Smooth muscle cell (in vitro differentiated cells): ENCODE results near the gene ZFC3H1. TPM values are rescaled to one million over a fixed set of nuclear protein-coding genes. Genes with fewer than 3 reads are reported as not detected.

Source experiments
- DNase-seq: peaks from one replicate; lab custom pipeline; 2025; ENCODE audit not compliant: unreplicated experiment; lab: John Stamatoyannopoulos, UW
- H2AFZ ChIP-seq: fragments of 200-600 bp; sonication (generic); 2 replicates; pipeline ENCODE4 v1.6.0; 2016; ENCODE audit warnings: antibody characterized with exemption, low read depth, mild to moderate bottlenecking
- H3F3A ChIP-seq: fragments of 200-600 bp; sonication (generic); 2 replicates; pipeline ENCODE4 v1.6.0; 2017; ENCODE audit warnings: antibody characterized with exemption, low read depth
- H3K27ac ChIP-seq: fragments of 200-600 bp; sonication (generic); 2 replicates; pipeline ENCODE4 v1.5.1; 2016; ENCODE audit warnings: low read depth, mild to moderate bottlenecking
- H3K27me3 ChIP-seq: fragments of 200-600 bp; sonication (generic); 2 replicates; pipeline ENCODE4 v1.6.1; 2016; ENCODE audit warnings: low read depth, mild to moderate bottlenecking
- H3K36me3 ChIP-seq: fragments of 200-600 bp; sonication (generic); 2 replicates; pipeline ENCODE4 v1.5.1; 2016; ENCODE audit warnings: low read depth
- H3K4me1 ChIP-seq: fragments of 200-600 bp; sonication (generic); 2 replicates; pipeline ENCODE4 v1.5.1; 2016; ENCODE audit warnings: low read depth
- H3K4me2 ChIP-seq: fragments of 200-600 bp; sonication (generic); 2 replicates; pipeline ENCODE4 v1.6.0; 2016; ENCODE audit warnings: mild to moderate bottlenecking
- H3K4me3 ChIP-seq: fragments of 200-600 bp; sonication (generic); 2 replicates; pipeline ENCODE4 v1.5.1; 2016; ENCODE audit warnings: mild to moderate bottlenecking
- H3K79me2 ChIP-seq: fragments of 200-600 bp; sonication (generic); 2 replicates; pipeline ENCODE4 v1.6.0; 2016; ENCODE audit warnings: low read depth, mild to moderate bottlenecking
- H3K9ac ChIP-seq: fragments of 200-600 bp; sonication (generic); 2 replicates; pipeline ENCODE4 v1.6.0; 2016; ENCODE audit warnings: low read depth
- H3K9me3 ChIP-seq: fragments of 200-600 bp; sonication (generic); replicated peaks from 2 replicates; pipeline ENCODE4 v1.5.1; 2016; ENCODE audit warnings: low read depth
- H4K20me1 ChIP-seq: fragments of 200-600 bp; sonication (generic); 2 replicates; pipeline ENCODE4 v1.6.0; 2016; ENCODE audit warnings: low read depth
- CTCF ChIP-seq: fragments of 200-600 bp; sonication (generic); IDR thresholded peaks from 2 replicates; pipeline ENCODE4 v1.5.1; 2017; ENCODE audit warnings: borderline replicate concordance, mild to moderate bottlenecking, antibody characterized with exemption; ENCODE audit not compliant: insufficient read depth, poor library complexity, severe bottlenecking
- WGBS: methylation state at CpG from one replicate; pipeline ENCODE4 v1.1.7; 2016; ENCODE audit warnings: low lambda C conversion rate; 5-methylcytosine and 5-hydroxymethylcytosine counted together
- polyA plus RNA-seq: library from polyadenylated mRNA; unstranded; fragments of >200 nt; fragmentation: Nextera tagmentation; extraction: Ambion mirVana; gene quantifications from 2 replicates; pipeline ENCODE4 v1.2.1, GENCODE V29; 2016
- total RNA-seq: library from RNA; depleted of rRNA; stranded (reverse); fragments of >200 nt; gene quantifications from 2 replicates; pipeline ENCODE4 v1.2.3, GENCODE V29; 2014

The ZFC3H1 gene
- total and polyA plus RNA-seq, 2 experiments from 2014 or later: 17.5 to 52.9 TPM

GRCh38 chr12:71666259-71666658 is 2.6 kb upstream of the ZFC3H1 start:
- no peaks in the 10 kb centered on the region for H3K36me3 ChIP-seq
- no peaks in the 10 kb centered on the region for H3K9me3 ChIP-seq
- H3K4me2 ChIP-seq: no peak overlapping the region
- 97% methylated on average over 5 of the region's 5 CpGs for WGBS
- TF ChIP-seq CTCF: no peak
- DNase-seq: no peak
- H3K79me2 ChIP-seq: peaks cover 50% of the 10 kb centered on the region
- peaks cover 15% of the 10 kb centered on the region for H4K20me1 ChIP-seq
- H3K4me3 ChIP-seq: no peak overlapping the region
- H3F3A ChIP-seq: no peaks in the 10 kb centered on the region
- H3K4me1 ChIP-seq: peaks cover 19% of the 10 kb centered on the region
- no peaks in the 10 kb centered on the region for H3K27me3 ChIP-seq
- no peak overlapping the region for H3K27ac ChIP-seq
- H3K9ac ChIP-seq: no peak overlapping the region
- no peak overlapping the region for H2AFZ ChIP-seq

GRCh38 chr12:71665090-71665463 is 1.4 kb upstream of the ZFC3H1 start:
- Histone ChIP-seq H3K4me2 (peak overlapping the region; percentile 97), H4K20me1 (peaks cover 26% of the 10 kb centered on the region), H2AFZ (peak overlapping the region; percentile 95), H3K4me3 (peak overlapping the region; percentile 96), H3K9ac (peak overlapping the region; percentile 99), H3K4me1 (peaks cover 30% of the 10 kb centered on the region), H3K27ac (peak overlapping the region; percentile 98), H3K9me3 (no peaks in the 10 kb centered on the region), H3F3A (no peaks in the 10 kb centered on the region), H3K27me3 (no peaks in the 10 kb centered on the region), H3K36me3 (no peaks in the 10 kb centered on the region), H3K79me2 (peaks cover 62% of the 10 kb centered on the region)
- no peak for DNase-seq
- 22% methylated on average over 4 of the region's 4 CpGs for WGBS
- TF ChIP-seq CTCF: no peak

GRCh38 chr12:71664411-71665089 is 902 bp upstream of the ZFC3H1 start:
- H2AFZ ChIP-seq: peak overlapping the region; percentile 95
- H3F3A ChIP-seq: no peaks in the 10 kb centered on the region
- WGBS: 1% methylated on average over 20 of the region's 20 CpGs
- no peaks in the 10 kb centered on the region for H3K27me3 ChIP-seq
- H3K27ac ChIP-seq: peak overlapping the region; percentile 98
- H3K36me3 ChIP-seq: peaks cover 3% of the 10 kb centered on the region
- peak overlapping the region; percentile 99 for H3K9ac ChIP-seq
- peaks cover 30% of the 10 kb centered on the region for H3K4me1 ChIP-seq
- TF ChIP-seq CTCF: no peak
- no peaks in the 10 kb centered on the region for H3K9me3 ChIP-seq
- peak overlapping the region; percentile 96 for H3K4me3 ChIP-seq
- peak overlapping the region; percentile 97 for H3K4me2 ChIP-seq
- H4K20me1 ChIP-seq: peaks cover 32% of the 10 kb centered on the region
- peaks cover 67% of the 10 kb centered on the region for H3K79me2 ChIP-seq
- no peak for DNase-seq
